GM12873 (cell line): ENCODE measurements around the gene CACHD1.

Source experiments
- TF ChIP-seq, protein P1 (sequence below): IDR thresholded peaks from 2 replicates; pipeline ENCODE4 v1.5.1; 2012; ENCODE audit warnings: low read depth, mild to moderate bottlenecking, moderate library complexity, low read length, control low read depth; ENCODE audit not compliant: insufficient read depth; ENCODE audit errors: missing control alignments

CACHD1 gene

DNA sequence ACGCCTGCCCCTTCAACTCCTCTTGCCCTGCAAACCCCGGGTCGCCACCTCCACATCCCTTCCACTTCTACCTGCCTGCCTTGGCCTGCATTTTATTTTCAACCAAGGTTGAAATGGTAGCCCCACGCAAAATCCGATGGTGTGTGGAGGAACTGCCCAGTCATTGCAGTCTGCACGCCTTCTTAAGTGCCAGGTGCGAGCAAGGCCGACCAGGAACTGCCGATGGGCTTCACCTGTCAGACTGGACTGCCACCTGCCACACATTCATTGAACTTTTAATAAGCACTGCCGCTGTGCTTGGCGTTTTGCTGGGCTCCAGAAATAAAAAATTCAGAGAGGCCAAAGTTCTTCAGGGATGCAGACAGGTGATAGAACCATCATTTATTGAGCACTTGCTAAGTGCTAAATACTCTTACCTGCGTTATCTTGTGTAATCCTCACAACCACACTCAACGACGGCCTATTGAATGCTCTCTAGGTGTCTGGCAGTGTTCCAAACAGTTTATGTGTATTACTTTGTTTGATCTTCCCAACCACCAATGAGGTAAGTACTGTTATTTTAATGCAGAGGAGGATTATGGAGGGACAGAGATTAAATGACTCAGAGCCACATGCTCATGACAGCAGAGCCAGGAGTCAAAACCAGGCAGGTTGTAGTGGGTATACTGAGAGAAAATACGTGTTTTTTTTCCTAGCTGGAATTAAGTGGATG is 36.2 kb downstream of the CACHD1 start:
- TF ChIP-seq, protein P1, sequence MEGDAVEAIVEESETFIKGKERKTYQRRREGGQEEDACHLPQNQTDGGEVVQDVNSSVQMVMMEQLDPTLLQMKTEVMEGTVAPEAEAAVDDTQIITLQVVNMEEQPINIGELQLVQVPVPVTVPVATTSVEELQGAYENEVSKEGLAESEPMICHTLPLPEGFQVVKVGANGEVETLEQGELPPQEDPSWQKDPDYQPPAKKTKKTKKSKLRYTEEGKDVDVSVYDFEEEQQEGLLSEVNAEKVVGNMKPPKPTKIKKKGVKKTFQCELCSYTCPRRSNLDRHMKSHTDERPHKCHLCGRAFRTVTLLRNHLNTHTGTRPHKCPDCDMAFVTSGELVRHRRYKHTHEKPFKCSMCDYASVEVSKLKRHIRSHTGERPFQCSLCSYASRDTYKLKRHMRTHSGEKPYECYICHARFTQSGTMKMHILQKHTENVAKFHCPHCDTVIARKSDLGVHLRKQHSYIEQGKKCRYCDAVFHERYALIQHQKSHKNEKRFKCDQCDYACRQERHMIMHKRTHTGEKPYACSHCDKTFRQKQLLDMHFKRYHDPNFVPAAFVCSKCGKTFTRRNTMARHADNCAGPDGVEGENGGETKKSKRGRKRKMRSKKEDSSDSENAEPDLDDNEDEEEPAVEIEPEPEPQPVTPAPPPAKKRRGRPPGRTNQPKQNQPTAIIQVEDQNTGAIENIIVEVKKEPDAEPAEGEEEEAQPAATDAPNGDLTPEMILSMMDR = no peak

DNA sequence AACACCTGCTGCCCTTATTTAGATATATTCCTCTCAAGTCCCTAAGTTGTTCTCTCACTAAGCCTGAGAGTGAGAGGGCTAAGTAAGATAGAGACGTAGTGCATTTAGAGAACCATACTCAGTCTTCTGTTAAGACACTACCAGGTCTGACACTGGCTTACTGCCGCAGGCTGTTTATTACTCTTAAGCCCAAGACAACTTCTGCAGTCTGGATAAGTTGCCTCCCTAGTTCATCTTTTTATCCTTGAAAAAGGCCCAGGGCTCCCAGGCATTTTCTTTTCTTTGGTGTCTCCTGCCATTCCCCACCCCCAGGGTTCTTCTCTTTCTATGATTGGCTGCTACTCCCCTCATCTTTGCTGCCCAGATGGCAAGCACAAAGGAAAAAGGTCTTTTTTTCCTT is 38.7 kb downstream of the CACHD1 start:
- TF ChIP-seq, protein P1 = no peak

DNA sequence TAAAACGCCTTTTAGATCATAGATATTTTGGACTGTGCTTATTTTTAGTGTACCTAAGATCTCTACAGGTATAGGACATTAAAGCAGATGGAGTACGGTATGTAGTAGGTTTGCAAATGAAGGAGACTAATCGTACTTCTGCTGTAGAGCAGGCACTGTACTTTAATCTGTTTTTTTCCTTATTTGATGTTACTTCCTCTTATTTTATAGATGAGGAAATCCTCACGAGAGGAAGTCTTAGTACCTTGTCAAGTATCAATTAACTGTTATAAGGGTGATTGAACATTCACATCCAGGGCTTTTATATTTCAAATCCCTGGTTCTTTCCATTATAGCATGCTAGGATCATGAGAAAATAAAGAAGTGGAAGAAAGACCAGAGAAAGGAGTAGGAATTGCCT is 41.1 kb downstream of the CACHD1 start:
- TF ChIP-seq, protein P1 = no peak

- TF ChIP-seq, protein P1 = no peak
Measured at GRCh38 chr1:64513545-64513944, 43.6 kb downstream of the CACHD1 start.

GRCh38 chr1:64514197-64514765 is 44.4 kb downstream of the CACHD1 start:
- TF ChIP-seq, protein P1 = no peak

- TF ChIP-seq, protein P1 = no peak
Measured at GRCh38 chr1:64515427-64515826, 45.5 kb downstream of the CACHD1 start.

- TF ChIP-seq, protein P1 = no peak
Measured at GRCh38 chr1:64516301-64516700, 46.4 kb downstream of the CACHD1 start.
